HepG2 (cell line): ENCODE data around the gene ADD2. TPM values are rescaled to one million over a fixed set of nuclear protein-coding genes. Genes with fewer than 3 reads are reported as not detected.

Experiments used
- FLYWCH1 ChIP-seq: sonication (generic); formaldehyde crosslinking; IDR thresholded peaks from 2 replicates; pipeline ENCODE4 v1.8.1; 2023; ENCODE audit warnings: mild to moderate bottlenecking, missing genetic modification reagents
- HMGXB4 ChIP-seq, 2 experiments: sonication (generic) in 1 of 2; formaldehyde crosslinking in 1 of 2; IDR thresholded peaks; 2 replicates each; pipeline versions ENCODE4 v1.4.0 to v1.6.1; 2018 to 2020; ENCODE audit warnings: missing genetic modification reagents in 2 of 2, borderline replicate concordance in 1 of 2, low read depth in 1 of 2, mild to moderate bottlenecking in 1 of 2, missing biosample characterization in 1 of 2
- RAD21 ChIP-seq: fragments of 450-650 bp; formaldehyde crosslinking; IDR thresholded peaks from 2 replicates; pipeline ENCODE4 v1.5.0; 2020; ENCODE audit warnings: mild to moderate bottlenecking
- REL ChIP-seq: sonication (generic); formaldehyde crosslinking; conservative IDR thresholded peaks from 2 replicates; pipeline ENCODE4 v1.8.0; 2022; ENCODE audit warnings: mild to moderate bottlenecking, missing genetic modification reagents, moderate library complexity
- SIN3B ChIP-seq: fragments of 150-350 bp; IDR thresholded peaks from 2 replicates; pipeline ENCODE4 v1.6.1; 2014; ENCODE audit warnings: low read length
- STAG1 ChIP-seq: sonication (generic); formaldehyde crosslinking; IDR thresholded peaks from 2 replicates; pipeline ENCODE4 v1.4.0; 2020; ENCODE audit warnings: missing genetic modification reagents
- ZFP90 ChIP-seq: sonication (generic); formaldehyde crosslinking; IDR thresholded peaks from 2 replicates; pipeline ENCODE4 v1.8.0; 2022; ENCODE audit warnings: missing genetic modification reagents, mild to moderate bottlenecking, inconsistent platforms, borderline replicate concordance
- ZNF10 ChIP-seq: sonication (generic); formaldehyde crosslinking; IDR thresholded peaks from 2 replicates; pipeline ENCODE4 v1.4.0; 2020; ENCODE audit warnings: mild to moderate bottlenecking, low read depth, missing genetic modification reagents, borderline replicate concordance
- ZNF17 ChIP-seq: sonication (generic); formaldehyde crosslinking; IDR thresholded peaks from 2 replicates; pipeline ENCODE4 v1.5.0; 2020; ENCODE audit warnings: mild to moderate bottlenecking, missing genetic modification reagents
- ZNF382 ChIP-seq: sonication (generic); formaldehyde crosslinking; IDR thresholded peaks from 2 replicates; pipeline ENCODE4 v1.5.0; 2020; ENCODE audit warnings: missing genetic modification reagents, mild to moderate bottlenecking, borderline replicate concordance
- ZNF746 ChIP-seq: sonication (generic); formaldehyde crosslinking; IDR thresholded peaks from 2 replicates; pipeline ENCODE4 v1.8.0; 2022; ENCODE audit warnings: mild to moderate bottlenecking, missing genetic modification reagents
- ZNF75D ChIP-seq: sonication (generic); formaldehyde crosslinking; IDR thresholded peaks from 2 replicates; pipeline ENCODE4 v1.8.1; 2023; ENCODE audit warnings: missing genetic modification reagents, mild to moderate bottlenecking, borderline replicate concordance
- ZNF878 ChIP-seq: sonication (generic); formaldehyde crosslinking; IDR thresholded peaks from 2 replicates; pipeline ENCODE4 v1.8.1; 2023; ENCODE audit warnings: mild to moderate bottlenecking, missing genetic modification reagents, moderate library complexity
- polyA plus RNA-seq, 8 experiments: library from polyadenylated mRNA; depleted of rRNA in 3 of 8; stranded (reverse) in 7 of 8; unstranded in 1 of 8; fragments of >200 nt; fragmentation: Illumina TruSeq in 4 of 8; extraction: Trizol in 4 of 8; gene quantifications; 2 replicates each; pipeline versions ENCODE4 v1.2.1 to v1.2.3, GENCODE V29; 2011 to 2016; ENCODE audit warnings: low read depth in 4 of 8, missing spikeins in 1 of 8, mixed read lengths in 1 of 8; ENCODE audit not compliant: insufficient read depth in 1 of 8
- total RNA-seq, 5 experiments: library from RNA; depleted of rRNA; stranded (reverse); fragments of >200 nt; fragmentation: Illumina TruSeq; extraction: Trizol; gene quantifications; 2 replicates each; pipeline ENCODE4 v1.2.3, GENCODE V29; 2016; ENCODE audit warnings: low read depth in 1 of 5
- TF ChIP-seq, protein P1 (sequence below): sonication (generic); formaldehyde crosslinking; IDR thresholded peaks from 2 replicates; pipeline ENCODE4 v1.5.0; 2020; ENCODE audit warnings: mild to moderate bottlenecking, missing genetic modification reagents, moderate library complexity
- TF ChIP-seq, protein P2 (sequence below): sonication (generic); formaldehyde crosslinking; IDR thresholded peaks from 2 replicates; pipeline ENCODE4 v1.8.0; 2022; ENCODE audit warnings: low read depth, missing genetic modification reagents
- TF ChIP-seq, protein P3 (sequence below): sonication (generic); formaldehyde crosslinking; IDR thresholded peaks from 2 replicates; pipeline ENCODE4 v1.4.0; 2020; ENCODE audit warnings: mild to moderate bottlenecking, low read depth, missing genetic modification reagents
- TF ChIP-seq, protein P4 (sequence below): IDR thresholded peaks from 2 replicates; pipeline ENCODE4 v1.6.1; 2016; ENCODE audit warnings: control low read depth
- TF ChIP-seq, protein P5 (sequence below): sonication (generic); formaldehyde crosslinking; IDR thresholded peaks from 2 replicates; pipeline ENCODE4 v1.5.1; 2020; ENCODE audit warnings: mild to moderate bottlenecking, missing genetic modification reagents, moderate library complexity

The ADD2 gene
- total and polyA plus RNA-seq, 2 of the 13 experiments (the other 11 are each of a cell fraction or from before 2014, with no cell fraction given) = 0.05 to 0.13 TPM

DNA sequence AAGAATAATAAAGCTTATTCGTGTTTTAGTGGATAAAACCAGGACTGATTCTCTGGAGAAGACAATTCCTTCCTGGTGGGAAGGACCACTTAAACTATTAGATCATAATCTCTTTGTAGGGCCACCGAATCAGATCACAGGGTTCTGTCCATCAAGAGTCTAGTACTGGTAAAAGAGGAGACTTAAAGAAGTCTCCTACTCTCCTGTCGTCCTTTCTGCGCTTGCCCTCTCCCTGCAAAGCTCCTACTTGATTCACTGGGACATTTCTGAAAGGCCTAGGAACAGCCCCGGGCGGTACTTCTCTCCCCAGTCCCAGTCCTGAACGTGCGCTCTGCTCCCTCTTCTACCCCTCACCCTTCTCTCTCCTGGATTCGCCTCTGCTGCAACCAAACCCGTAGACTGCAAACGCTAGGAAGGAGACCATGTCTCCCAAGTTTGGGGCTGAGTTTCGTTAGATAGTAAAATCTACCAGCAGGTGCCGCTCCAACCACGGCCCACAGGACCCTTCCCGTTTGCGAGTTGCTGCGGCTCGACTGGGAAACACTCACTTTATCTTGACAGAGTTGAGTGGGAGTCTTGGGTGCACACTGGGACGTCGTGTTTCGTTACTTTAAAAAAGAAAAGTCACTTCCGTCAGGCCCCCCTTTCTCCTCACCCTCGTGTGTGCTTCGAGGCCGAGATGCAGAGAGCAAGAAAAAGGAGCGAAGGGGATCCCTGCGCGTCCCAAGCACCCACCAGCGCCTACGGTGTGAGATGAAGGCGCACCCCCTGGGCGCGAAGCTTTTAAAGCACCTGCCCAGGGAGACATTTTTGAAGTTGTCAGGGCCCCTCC lies 21.5 kb upstream of the ADD2 start (continued):
- TF ChIP-seq ZNF10 (CRISPR knock-in tag) = no peak
- no peak for TF ChIP-seq FLYWCH1 (CRISPR knock-in tag)
- peak; percentile 95 for TF ChIP-seq RAD21 (CRISPR knock-in tag)
- TF ChIP-seq, protein P1, sequence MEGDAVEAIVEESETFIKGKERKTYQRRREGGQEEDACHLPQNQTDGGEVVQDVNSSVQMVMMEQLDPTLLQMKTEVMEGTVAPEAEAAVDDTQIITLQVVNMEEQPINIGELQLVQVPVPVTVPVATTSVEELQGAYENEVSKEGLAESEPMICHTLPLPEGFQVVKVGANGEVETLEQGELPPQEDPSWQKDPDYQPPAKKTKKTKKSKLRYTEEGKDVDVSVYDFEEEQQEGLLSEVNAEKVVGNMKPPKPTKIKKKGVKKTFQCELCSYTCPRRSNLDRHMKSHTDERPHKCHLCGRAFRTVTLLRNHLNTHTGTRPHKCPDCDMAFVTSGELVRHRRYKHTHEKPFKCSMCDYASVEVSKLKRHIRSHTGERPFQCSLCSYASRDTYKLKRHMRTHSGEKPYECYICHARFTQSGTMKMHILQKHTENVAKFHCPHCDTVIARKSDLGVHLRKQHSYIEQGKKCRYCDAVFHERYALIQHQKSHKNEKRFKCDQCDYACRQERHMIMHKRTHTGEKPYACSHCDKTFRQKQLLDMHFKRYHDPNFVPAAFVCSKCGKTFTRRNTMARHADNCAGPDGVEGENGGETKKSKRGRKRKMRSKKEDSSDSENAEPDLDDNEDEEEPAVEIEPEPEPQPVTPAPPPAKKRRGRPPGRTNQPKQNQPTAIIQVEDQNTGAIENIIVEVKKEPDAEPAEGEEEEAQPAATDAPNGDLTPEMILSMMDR (CRISPR knock-in tag) = peak; percentile 99
- TF ChIP-seq, protein P2, sequence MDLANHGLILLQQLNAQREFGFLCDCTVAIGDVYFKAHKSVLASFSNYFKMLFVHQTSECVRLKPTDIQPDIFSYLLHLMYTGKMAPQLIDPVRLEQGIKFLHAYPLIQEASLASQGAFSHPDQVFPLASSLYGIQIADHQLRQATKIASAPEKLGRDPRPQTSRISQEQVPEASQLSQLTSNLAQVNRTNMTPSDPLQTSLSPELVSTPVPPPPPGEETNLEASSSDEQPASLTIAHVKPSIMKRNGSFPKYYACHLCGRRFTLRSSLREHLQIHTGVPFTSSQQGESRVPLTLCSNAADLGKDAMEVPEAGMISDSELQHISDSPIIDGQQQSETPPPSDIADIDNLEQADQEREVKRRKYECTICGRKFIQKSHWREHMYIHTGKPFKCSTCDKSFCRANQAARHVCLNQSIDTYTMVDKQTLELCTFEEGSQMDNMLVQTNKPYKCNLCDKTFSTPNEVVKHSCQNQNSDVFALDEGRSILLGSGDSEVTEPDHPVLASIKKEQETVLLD (CRISPR knock-in tag) = no peak
- no peak for TF ChIP-seq ZNF382
- TF ChIP-seq, protein P3, sequence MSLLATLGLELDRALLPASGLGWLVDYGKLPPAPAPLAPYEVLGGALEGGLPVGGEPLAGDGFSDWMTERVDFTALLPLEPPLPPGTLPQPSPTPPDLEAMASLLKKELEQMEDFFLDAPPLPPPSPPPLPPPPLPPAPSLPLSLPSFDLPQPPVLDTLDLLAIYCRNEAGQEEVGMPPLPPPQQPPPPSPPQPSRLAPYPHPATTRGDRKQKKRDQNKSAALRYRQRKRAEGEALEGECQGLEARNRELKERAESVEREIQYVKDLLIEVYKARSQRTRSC = no peak
- TF ChIP-seq HMGXB4 (CRISPR knock-in tag; IDR thresholded peaks at IDR 0.05; ENCODE audit: borderline replicate concordance in 1 of 2, low read depth in 1 of 2) = peak; percentile 88 to 92
- TF ChIP-seq STAG1 = peak; percentile 99
- no peak for TF ChIP-seq ZFP90
- no peak for TF ChIP-seq ZNF75D
- TF ChIP-seq, protein P4, sequence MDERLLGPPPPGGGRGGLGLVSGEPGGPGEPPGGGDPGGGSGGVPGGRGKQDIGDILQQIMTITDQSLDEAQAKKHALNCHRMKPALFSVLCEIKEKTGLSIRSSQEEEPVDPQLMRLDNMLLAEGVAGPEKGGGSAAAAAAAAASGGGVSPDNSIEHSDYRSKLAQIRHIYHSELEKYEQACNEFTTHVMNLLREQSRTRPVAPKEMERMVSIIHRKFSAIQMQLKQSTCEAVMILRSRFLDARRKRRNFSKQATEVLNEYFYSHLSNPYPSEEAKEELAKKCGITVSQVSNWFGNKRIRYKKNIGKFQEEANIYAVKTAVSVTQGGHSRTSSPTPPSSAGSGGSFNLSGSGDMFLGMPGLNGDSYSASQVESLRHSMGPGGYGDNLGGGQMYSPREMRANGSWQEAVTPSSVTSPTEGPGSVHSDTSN = no peak
- TF ChIP-seq ZNF746 (CRISPR knock-in tag) = no peak
- no peak for TF ChIP-seq SIN3B
- no peak for TF ChIP-seq REL
- TF ChIP-seq ZNF878 (CRISPR knock-in tag) = no peak
- no peak for TF ChIP-seq ZNF17 (CRISPR knock-in tag)
- TF ChIP-seq, protein P5, sequence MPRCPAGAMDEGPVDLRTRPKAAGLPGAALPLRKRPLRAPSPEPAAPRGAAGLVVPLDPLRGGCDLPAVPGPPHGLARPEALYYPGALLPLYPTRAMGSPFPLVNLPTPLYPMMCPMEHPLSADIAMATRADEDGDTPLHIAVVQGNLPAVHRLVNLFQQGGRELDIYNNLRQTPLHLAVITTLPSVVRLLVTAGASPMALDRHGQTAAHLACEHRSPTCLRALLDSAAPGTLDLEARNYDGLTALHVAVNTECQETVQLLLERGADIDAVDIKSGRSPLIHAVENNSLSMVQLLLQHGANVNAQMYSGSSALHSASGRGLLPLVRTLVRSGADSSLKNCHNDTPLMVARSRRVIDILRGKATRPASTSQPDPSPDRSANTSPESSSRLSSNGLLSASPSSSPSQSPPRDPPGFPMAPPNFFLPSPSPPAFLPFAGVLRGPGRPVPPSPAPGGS (CRISPR knock-in tag) = no peak
